IMR-90 (cell line): ENCODE results near the gene SLC48A1. TPM values are rescaled to one million over a fixed set of nuclear protein-coding genes. Genes with fewer than 3 reads are reported as not detected.

Experiments used
- ATAC-seq: fragments of 200-7000 bp; cut with Tn5 transposase; 2 replicates; pipeline ENCODE4 v1.9.1; 2020; ENCODE audit warnings: low read depth, mild to moderate bottlenecking, moderate library complexity
- BruUV-seq: library from RNA; stranded (reverse); fragments of 400-500 nt; replicated peaks from 2 replicates; lab custom pipeline; 2021; lab: Mats Ljungman, UMichigan
- CTCF ChIA-PET: fragments of 300-600 bp; formaldehyde crosslinking; extraction: SDS; loops from one replicate; lab custom pipeline; 2021; ENCODE audit warnings: antibody characterized with exemption; lab: Yijun Ruan, JAX
- POLR2A ChIA-PET: fragments of 300-600 bp; sonication (Branson Sonifier 250); formaldehyde crosslinking; loops from one replicate; lab custom pipeline; 2022; ENCODE audit warnings: antibody characterized with exemption; ENCODE audit not compliant: unreplicated experiment; lab: Charles Lee
- DNase-seq: peaks from one replicate; pipeline ENCODE4 v3.0.0; 2013
- H2AFZ ChIP-seq: replicated peaks from 2 replicates; pipeline ENCODE3; 2013; ENCODE audit warnings: low read length, mild to moderate bottlenecking; ENCODE audit not compliant: poor library complexity
- H2AK5ac ChIP-seq: 2 replicates; pipeline ENCODE4 v1.6.1; 2013; ENCODE audit warnings: low read depth, low read length, inconsistent platforms
- H2AK9ac ChIP-seq: replicated peaks from 2 replicates; pipeline ENCODE3; 2013; ENCODE audit warnings: mild to moderate bottlenecking, low read depth, low read length, moderate library complexity; ENCODE audit not compliant: poor library complexity
- H2BK120ac ChIP-seq: 2 replicates; pipeline ENCODE4 v1.6.1; 2013; ENCODE audit warnings: low read depth, low read length, inconsistent platforms
- H2BK15ac ChIP-seq: 3 replicates; pipeline ENCODE4 v1.6.1; 2013; ENCODE audit warnings: low read depth, low read length, inconsistent platforms
- H2BK20ac ChIP-seq: 2 replicates; pipeline ENCODE4 v1.6.1; 2013; ENCODE audit warnings: low read depth, mild to moderate bottlenecking, inconsistent platforms, low read length, moderate library complexity
- H2BK5ac ChIP-seq: 2 replicates; pipeline ENCODE4 v1.6.1; 2013; ENCODE audit warnings: mild to moderate bottlenecking, low read depth, low read length, inconsistent platforms; ENCODE audit not compliant: poor library complexity, severe bottlenecking
- H3K14ac ChIP-seq: replicated peaks from 2 replicates; pipeline ENCODE4 v1.6.1; 2013; ENCODE audit warnings: low read depth, low read length, inconsistent platforms
- H3K18ac ChIP-seq: 2 replicates; pipeline ENCODE4 v1.6.1; 2013; ENCODE audit warnings: low read depth, low read length, control low read depth
- H3K23ac ChIP-seq: 2 replicates; pipeline ENCODE4 v1.6.1; 2013; ENCODE audit warnings: low read depth, low read length, inconsistent platforms
- H3K27ac ChIP-seq: 2 replicates; pipeline ENCODE4 v1.5.1; 2013; ENCODE audit warnings: mild to moderate bottlenecking, control low read depth, low read length; ENCODE audit not compliant: insufficient read depth
- H3K27me3 ChIP-seq: 2 replicates; pipeline ENCODE4 v1.6.1; 2013; ENCODE audit warnings: low read length; ENCODE audit not compliant: control insufficient read depth, insufficient read depth
- H3K36me3 ChIP-seq: 2 replicates; pipeline ENCODE4 v1.6.1; 2013; ENCODE audit warnings: low read length, mixed read lengths; ENCODE audit not compliant: control insufficient read depth, insufficient read depth
- H3K4ac ChIP-seq: 2 replicates; pipeline ENCODE4 v1.6.1; 2013; ENCODE audit warnings: low read depth, low read length, inconsistent platforms
- H3K4me1 ChIP-seq: 2 replicates; pipeline ENCODE4 v1.6.1; 2013; ENCODE audit warnings: low read length, mixed read lengths; ENCODE audit not compliant: control insufficient read depth, insufficient read depth
- H3K4me2 ChIP-seq: 2 replicates; pipeline ENCODE4 v1.6.1; 2013; ENCODE audit warnings: low read depth, mild to moderate bottlenecking, control low read depth, low read length, moderate library complexity
- H3K4me3 ChIP-seq: 2 replicates; pipeline ENCODE4 v1.5.1; 2013; ENCODE audit warnings: low read depth, mild to moderate bottlenecking, control low read depth, low read length, moderate library complexity; ENCODE audit not compliant: insufficient read depth
- H3K56ac ChIP-seq: 2 replicates; pipeline ENCODE4 v1.6.1; 2013; ENCODE audit warnings: low read length, inconsistent platforms; ENCODE audit not compliant: insufficient read depth; ENCODE audit errors: extremely low read depth
- H3K79me1 ChIP-seq, 2 experiments: 2 replicates each; pipeline ENCODE4 v1.6.1; 2013; ENCODE audit warnings: low read length in 2 of 2, inconsistent platforms in 1 of 2, low read depth in 1 of 2
- H3K9ac ChIP-seq: 2 replicates; pipeline ENCODE4 v1.6.1; 2013; ENCODE audit warnings: low read depth, low read length, control low read depth
- H3K9me1 ChIP-seq: 2 replicates; pipeline ENCODE4 v1.6.1; 2013; ENCODE audit warnings: low read length, inconsistent platforms; ENCODE audit not compliant: insufficient read depth
- H3K9me3 ChIP-seq: 2 replicates; pipeline ENCODE4 v1.6.1; 2013; ENCODE audit warnings: low read length; ENCODE audit not compliant: control insufficient read depth, insufficient read depth
- H4K20me1 ChIP-seq: 2 replicates; pipeline ENCODE4 v1.6.1; 2013; ENCODE audit warnings: low read length, inconsistent platforms; ENCODE audit not compliant: insufficient read depth
- H4K5ac ChIP-seq: 2 replicates; pipeline ENCODE4 v1.6.1; 2013; ENCODE audit warnings: mild to moderate bottlenecking, low read depth, low read length, control low read depth
- H4K8ac ChIP-seq, 2 experiments: 2 replicates each; pipeline ENCODE4 v1.6.1; 2013; ENCODE audit warnings: low read depth in 2 of 2, low read length in 2 of 2, control low read depth in 1 of 2, inconsistent platforms in 1 of 2
- H4K91ac ChIP-seq: 2 replicates; pipeline ENCODE4 v1.6.1; 2013; ENCODE audit warnings: low read depth, low read length, inconsistent platforms; ENCODE audit not compliant: insufficient read depth
- MAFK ChIP-seq: IDR thresholded peaks from 2 replicates; pipeline ENCODE4 v1.6.1; 2012; ENCODE audit warnings: low read depth, low read length, improper control_type of control experiment
- MXI1 ChIP-seq: IDR thresholded peaks from 2 replicates; pipeline ENCODE4 v1.6.1; 2012; ENCODE audit warnings: low read depth, mild to moderate bottlenecking, low read length, moderate library complexity, borderline replicate concordance
- NFE2L2 ChIP-seq: fragments of 150-350 bp; IDR thresholded peaks from 2 replicates; pipeline ENCODE4 v1.6.1; 2016; ENCODE audit warnings: low read depth, mild to moderate bottlenecking, low read length
- POLR2A ChIP-seq: IDR thresholded peaks from 2 replicates; pipeline ENCODE4 v1.6.1; 2012; ENCODE audit warnings: mild to moderate bottlenecking, low read depth, low read length
- RCOR1 ChIP-seq: IDR thresholded peaks from 2 replicates; pipeline ENCODE4 v1.6.1; 2012; ENCODE audit warnings: mild to moderate bottlenecking, low read length, improper control_type of control experiment; ENCODE audit not compliant: insufficient replicate concordance
- SMC3 ChIP-seq: fragments of 150-350 bp; IDR thresholded peaks from 2 replicates; pipeline ENCODE4 v1.6.1; 2016; ENCODE audit warnings: low read depth, mild to moderate bottlenecking, antibody characterized with exemption, low read length, moderate library complexity
- WGBS, 2 experiments: methylation state at CpG; one replicate each; pipeline versions ENCODE4 v1.1.5 to v1.1.7; 2013; ENCODE audit warnings: missing lambda C conversion rate in 2 of 2; ENCODE audit not compliant: insufficient read length in 1 of 2; ENCODE audit errors: extremely low coverage in 2 of 2; 5-methylcytosine and 5-hydroxymethylcytosine counted together
- dilution Hi-C: fragments of 300-500 bp; cut with HindIII; formaldehyde crosslinking; loops from one replicate; pipeline ENCODE4 v1.14.3; 2018; ENCODE audit warnings: low sequenced_read_pairs; ENCODE audit not compliant: unreplicated experiment
- in situ Hi-C: fragments of 300-500 bp; cut with MboI; formaldehyde crosslinking; loops from 3 replicates; pipeline ENCODE4 v1.14.3; 2019; ENCODE audit warnings: low sequenced_read_pairs, inconsistent platforms, mixed read lengths
- intact Hi-C: fragments of 100-400 bp; cut with micrococcal nuclease; formaldehyde crosslinking; loops from 2 replicates; pipeline ENCODE4 v1.10.0; 2022
- polyA plus RNA-seq, 3 experiments: library from polyadenylated mRNA; depleted of rRNA; stranded (reverse); fragments of >200 nt; gene quantifications; 2 replicates each; pipeline ENCODE4 v1.2.3, GENCODE V29; 2012; ENCODE audit warnings: low replicate concordance in 1 of 3
- total RNA-seq: library from RNA; depleted of rRNA; stranded (reverse); fragments of >200 nt; gene quantifications from 2 replicates; pipeline ENCODE4 v1.2.3, GENCODE V29; 2012
- TF ChIP-seq, protein P1 (sequence below): conservative IDR thresholded peaks from 2 replicates; pipeline ENCODE4 v1.5.1; 2012; ENCODE audit warnings: mild to moderate bottlenecking, low read depth, low read length, improper control_type of control experiment

The SLC48A1 gene
- total and polyA plus RNA-seq, 2 of the 4 experiments (the other 2 are of a cell fraction), result 4.8 to 5.9 TPM

DNA sequence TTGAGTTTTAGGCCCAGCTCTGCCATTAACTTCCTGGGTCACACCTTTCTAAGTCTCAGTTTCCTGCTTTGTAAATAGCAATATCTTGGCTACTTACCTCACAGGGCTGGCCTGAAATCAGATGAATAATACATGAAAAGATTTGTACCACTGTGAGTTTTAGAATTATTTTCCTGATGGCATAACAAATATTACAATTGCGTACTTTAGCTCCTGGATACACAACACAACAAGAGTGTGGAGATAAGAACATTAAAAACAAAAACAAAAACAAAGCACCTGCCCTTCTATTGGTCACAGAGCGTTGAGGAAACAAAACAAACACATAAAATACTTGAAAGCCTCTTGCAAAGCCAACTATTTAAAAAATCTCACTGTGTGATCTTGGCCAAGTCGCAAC lies 51.6 kb downstream of the SLC48A1 start:
- no peak overlapping the region for H3K18ac ChIP-seq
- peak overlapping the region; percentile 4 for H2AFZ ChIP-seq
- no peak overlapping the region for H3K27ac ChIP-seq
- H3K4me3 ChIP-seq, result no peak overlapping the region
- no CpG with 5 or more reads among the region's 3 CpGs for WGBS, 2 experiments
- intact Hi-C loops (no loop called here), in situ Hi-C loops (loop anchor here (5.0 kb wide), 1 partner anchor 37 kb away; no protein-coding TSS in a partner anchor), dilution Hi-C loops (no loop called here)
- peak overlapping the region; percentile 35; the same call in 1 of the 2 replicates for H2AK5ac ChIP-seq
- DNase-seq (no peak), ATAC-seq (no peak)
- no peak overlapping the region for H3K14ac ChIP-seq
- H2AK9ac ChIP-seq, result no peak overlapping the region
- CTCF ChIA-PET, result no interaction called here
- H3K56ac ChIP-seq, result no peak overlapping the region
- peaks cover 31% of the 10 kb centered on the region for H3K4me1 ChIP-seq
- peaks cover 0 to 21% of the 10 kb centered on the region in 2 experiments; a peak in 2 of 4 replicates for H3K79me1 ChIP-seq
- POLR2A ChIA-PET, result no interaction called here
- H4K5ac ChIP-seq, result no peak overlapping the region
- H4K20me1 ChIP-seq, result no peaks in the 10 kb centered on the region; the same call in 1 of the 2 replicates
- no peak overlapping the region for H3K9ac ChIP-seq
- no peaks in the 10 kb centered on the region for H3K9me3 ChIP-seq
- H2BK15ac ChIP-seq, result 0 out of 3 replicates have a peak overlapping the region, but pooled peaks have one; percentile 21
- no peak overlapping the region for H2BK5ac ChIP-seq
- no peaks in the 10 kb centered on the region for H3K36me3 ChIP-seq
- peak overlapping the region; percentile 33 for H4K91ac ChIP-seq
- TF ChIP-seq NFE2L2 (no peak), POLR2A (no peak), MAFK (no peak), RCOR1 (no peak), MXI1 (no peak), SMC3 (no peak)
- TF ChIP-seq, protein P1, sequence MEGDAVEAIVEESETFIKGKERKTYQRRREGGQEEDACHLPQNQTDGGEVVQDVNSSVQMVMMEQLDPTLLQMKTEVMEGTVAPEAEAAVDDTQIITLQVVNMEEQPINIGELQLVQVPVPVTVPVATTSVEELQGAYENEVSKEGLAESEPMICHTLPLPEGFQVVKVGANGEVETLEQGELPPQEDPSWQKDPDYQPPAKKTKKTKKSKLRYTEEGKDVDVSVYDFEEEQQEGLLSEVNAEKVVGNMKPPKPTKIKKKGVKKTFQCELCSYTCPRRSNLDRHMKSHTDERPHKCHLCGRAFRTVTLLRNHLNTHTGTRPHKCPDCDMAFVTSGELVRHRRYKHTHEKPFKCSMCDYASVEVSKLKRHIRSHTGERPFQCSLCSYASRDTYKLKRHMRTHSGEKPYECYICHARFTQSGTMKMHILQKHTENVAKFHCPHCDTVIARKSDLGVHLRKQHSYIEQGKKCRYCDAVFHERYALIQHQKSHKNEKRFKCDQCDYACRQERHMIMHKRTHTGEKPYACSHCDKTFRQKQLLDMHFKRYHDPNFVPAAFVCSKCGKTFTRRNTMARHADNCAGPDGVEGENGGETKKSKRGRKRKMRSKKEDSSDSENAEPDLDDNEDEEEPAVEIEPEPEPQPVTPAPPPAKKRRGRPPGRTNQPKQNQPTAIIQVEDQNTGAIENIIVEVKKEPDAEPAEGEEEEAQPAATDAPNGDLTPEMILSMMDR, result no peak
- H3K27me3 ChIP-seq, result no peaks in the 10 kb centered on the region
- H3K9me1 ChIP-seq, result peaks cover 26% of the 10 kb centered on the region
- H2BK120ac ChIP-seq, result no peak overlapping the region
- BruUV-seq, result no TSS peak
- no peak overlapping the region for H2BK20ac ChIP-seq
- H3K23ac ChIP-seq, result no peak overlapping the region
- H3K4me2 ChIP-seq, result no peak overlapping the region
- H3K4ac ChIP-seq, result no peak overlapping the region
- no peak overlapping the region for H4K8ac ChIP-seq
